ENCODE data around the gene NR5A1. TPM values are rescaled to one million over a fixed set of nuclear protein-coding genes. Genes with fewer than 3 reads are reported as not detected.
A peak's percentile ranks its signal among the peaks of the same experiment; 100 is the strongest.

The NR5A1 gene
- total RNA-seq, 1 donor from 2014 or later: 0.12 TPM

GRCh38 chr9:124511426-124511840, 4.2 kb upstream of the NR5A1 start:
- Mint-ChIP-seq H3K4me3 (no peak overlapping the region), H3K4me1 (ENCODE audit: unreplicated experiment) (peaks cover 16% of the 10 kb centered on the region), H3K36me3 (no peaks in the 10 kb centered on the region), H3K9me3 (no peaks in the 10 kb centered on the region), H3K27me3 (peaks cover 10% of the 10 kb centered on the region), H3K27ac (peak overlapping the region; percentile 39)
- no peak for TF ChIP-seq CTCF (conservative IDR thresholded peaks at IDR 0.05)
- DNase-seq (ENCODE audit: extremely low spot score, unreplicated experiment): no peak

- no peak for TF ChIP-seq CTCF (conservative IDR thresholded peaks at IDR 0.05)
- H3K9me3 Mint-ChIP-seq: no peaks in the 10 kb centered on the region
- no peaks in the 10 kb centered on the region for H3K36me3 Mint-ChIP-seq
- H3K27ac Mint-ChIP-seq: no peak overlapping the region
- H3K4me3 Mint-ChIP-seq: no peak overlapping the region
- peaks cover 16% of the 10 kb centered on the region for H3K27me3 Mint-ChIP-seq
- DNase-seq (ENCODE audit: extremely low spot score, unreplicated experiment): no peak
- H3K4me1 Mint-ChIP-seq (ENCODE audit: unreplicated experiment): peaks cover 16% of the 10 kb centered on the region
Observed at GRCh38 chr9:124510650-124511425, 3.6 kb upstream of the NR5A1 start.

GRCh38 chr9:124507880-124508423, 753 bp upstream of the NR5A1 start:
- H3K27ac Mint-ChIP-seq: no peak overlapping the region
- no peak overlapping the region for H3K4me3 Mint-ChIP-seq
- TF ChIP-seq CTCF (conservative IDR thresholded peaks at IDR 0.05): no peak
- no peaks in the 10 kb centered on the region for H3K9me3 Mint-ChIP-seq
- peaks cover 15% of the 10 kb centered on the region for H3K4me1 Mint-ChIP-seq (ENCODE audit: unreplicated experiment)
- H3K36me3 Mint-ChIP-seq: no peaks in the 10 kb centered on the region
- no peak for DNase-seq (ENCODE audit: extremely low spot score, unreplicated experiment)
- H3K27me3 Mint-ChIP-seq: peaks cover 31% of the 10 kb centered on the region

- DNase-seq (ENCODE audit: extremely low spot score, unreplicated experiment): no peak
- H3K4me3 Mint-ChIP-seq: no peak overlapping the region
- H3K36me3 Mint-ChIP-seq: no peaks in the 10 kb centered on the region
- no peak overlapping the region for H3K27ac Mint-ChIP-seq
- no peak for TF ChIP-seq CTCF (conservative IDR thresholded peaks at IDR 0.05)
- H3K4me1 Mint-ChIP-seq (ENCODE audit: unreplicated experiment): peaks cover 4% of the 10 kb centered on the region
- H3K27me3 Mint-ChIP-seq: peaks cover 44% of the 10 kb centered on the region
- no peaks in the 10 kb centered on the region for H3K9me3 Mint-ChIP-seq
Observed at GRCh38 chr9:124506433-124506832, 766 bp downstream of the NR5A1 start.

- Mint-ChIP-seq H3K9me3 (no peaks in the 10 kb centered on the region), H3K27me3 (peaks cover 49% of the 10 kb centered on the region), H3K4me3 (no peak overlapping the region), H3K36me3 (no peaks in the 10 kb centered on the region), H3K4me1 (ENCODE audit: unreplicated experiment) (peaks cover 4% of the 10 kb centered on the region), H3K27ac (no peak overlapping the region)
- no peak for TF ChIP-seq CTCF (conservative IDR thresholded peaks at IDR 0.05)
- DNase-seq (ENCODE audit: extremely low spot score, unreplicated experiment): no peak
Observed at GRCh38 chr9:124505901-124506346, 1.3 kb downstream of the NR5A1 start.
